WTC11 (cell line): Measurements from ENCODE around the gene NALCN. TPM values are rescaled to one million over a fixed set of nuclear protein-coding genes. Genes with fewer than 3 reads are reported as not detected.

Experiments
- ATAC-seq: fragments of 200-7000 bp; cut with Tn5 transposase; 2 replicates; pipeline ENCODE4 v1.10.0; 2021; ENCODE audit warnings: mild to moderate bottlenecking, moderate library complexity
- CTCF ChIA-PET: fragments of 300-600 bp; sonication (Branson Sonifier 250); formaldehyde crosslinking; loops from one replicate; lab custom pipeline; 2021; ENCODE audit warnings: antibody characterized with exemption; lab: Charles Lee
- POLR2A ChIA-PET: fragments of 350-600 bp; sonication (Branson Sonifier 250); formaldehyde crosslinking; loops from one replicate; lab custom pipeline; 2021; ENCODE audit warnings: antibody characterized with exemption; lab: Charles Lee
- DNase-seq: peaks from one replicate; pipeline ENCODE4 v3.0.0; 2021; ENCODE audit warnings: low spot score
- H3K27ac Mint-ChIP-seq: 2 replicates; pipeline ENCODE4 v1.8.0; 2021; ENCODE audit warnings: mixed read lengths
- H3K27me3 Mint-ChIP-seq: 2 replicates; pipeline ENCODE4 v1.8.0; 2021; ENCODE audit warnings: low read depth, mild to moderate bottlenecking, moderate library complexity, mixed read lengths
- H3K36me3 Mint-ChIP-seq: 2 replicates; pipeline ENCODE4 v1.8.0; 2021; ENCODE audit warnings: mixed read lengths
- H3K4me1 Mint-ChIP-seq: 2 replicates; pipeline ENCODE4 v1.8.0; 2022; ENCODE audit warnings: mixed read lengths
- H3K4me3 Mint-ChIP-seq: 2 replicates; pipeline ENCODE4 v1.8.0; 2021; ENCODE audit warnings: mild to moderate bottlenecking, moderate library complexity, mixed read lengths
- H3K9me3 Mint-ChIP-seq: 2 replicates; pipeline ENCODE4 v1.8.0; 2021; ENCODE audit warnings: mixed read lengths
- AR ChIP-seq: fragments of 250-450 bp; sonication (Bioruptor Pico); IDR thresholded peaks from 2 replicates; pipeline ENCODE4 v1.9.0; 2021; ENCODE audit warnings: mild to moderate bottlenecking
- ATF1 ChIP-seq: sonication (generic); formaldehyde crosslinking; IDR thresholded peaks from 2 replicates; pipeline ENCODE4 v1.8.1; 2023; ENCODE audit warnings: mild to moderate bottlenecking, moderate library complexity, missing genetic modification reagents
- CREB1 ChIP-seq: sonication (generic); formaldehyde crosslinking; IDR thresholded peaks from 2 replicates; pipeline ENCODE4 v1.8.0; 2023; ENCODE audit warnings: mild to moderate bottlenecking, missing genetic modification reagents
- E2F4 ChIP-seq: sonication (generic); formaldehyde crosslinking; IDR thresholded peaks from 2 replicates; pipeline ENCODE4 v1.8.1; 2022; ENCODE audit warnings: low read depth, mild to moderate bottlenecking, moderate library complexity, missing genetic modification reagents, borderline replicate concordance
- ERG ChIP-seq: fragments of 250-450 bp; sonication (Bioruptor Pico); IDR thresholded peaks from 2 replicates; pipeline ENCODE4 v1.8.0; 2021; ENCODE audit warnings: mild to moderate bottlenecking
- FOXP4 ChIP-seq: sonication (generic); formaldehyde crosslinking; IDR thresholded peaks from 2 replicates; pipeline ENCODE4 v1.8.0; 2022; ENCODE audit warnings: mild to moderate bottlenecking, missing genetic modification reagents
- IRF1 ChIP-seq: sonication (generic); formaldehyde crosslinking; IDR thresholded peaks from 2 replicates; pipeline ENCODE4 v1.8.0; 2023; ENCODE audit warnings: missing genetic modification reagents
- IRF2 ChIP-seq: sonication (generic); formaldehyde crosslinking; IDR thresholded peaks from 2 replicates; pipeline ENCODE4 v1.8.0; 2022; ENCODE audit warnings: low read depth, missing genetic modification reagents, borderline replicate concordance
- MAX ChIP-seq: sonication (generic); formaldehyde crosslinking; IDR thresholded peaks from 2 replicates; pipeline ENCODE4 v1.8.0; 2022; ENCODE audit warnings: mild to moderate bottlenecking, missing genetic modification reagents
- MXD4 ChIP-seq: fragments of 250-450 bp; sonication (Bioruptor Pico); IDR thresholded peaks from 2 replicates; pipeline ENCODE4 v1.8.0; 2021; ENCODE audit warnings: mild to moderate bottlenecking, moderate library complexity, borderline replicate concordance
- PRDM15 ChIP-seq: sonication (generic); formaldehyde crosslinking; IDR thresholded peaks from 2 replicates; pipeline ENCODE4 v1.8.0; 2022; ENCODE audit warnings: missing genetic modification reagents
- RELA ChIP-seq: sonication (generic); formaldehyde crosslinking; IDR thresholded peaks from 2 replicates; pipeline ENCODE4 v1.8.1; 2022; ENCODE audit warnings: missing genetic modification reagents, mild to moderate bottlenecking, borderline replicate concordance
- SP1 ChIP-seq: sonication (generic); formaldehyde crosslinking; conservative IDR thresholded peaks from 2 replicates; pipeline ENCODE4 v1.8.1; 2022; ENCODE audit warnings: missing genetic modification reagents
- TCF7 ChIP-seq: sonication (generic); formaldehyde crosslinking; IDR thresholded peaks from 2 replicates; pipeline ENCODE4 v1.8.0; 2022; ENCODE audit warnings: mild to moderate bottlenecking, low read depth, missing genetic modification reagents, moderate library complexity
- TP53 ChIP-seq: sonication (generic); formaldehyde crosslinking; IDR thresholded peaks from 2 replicates; pipeline ENCODE4 v1.8.1; 2023; ENCODE audit warnings: mild to moderate bottlenecking, missing genetic modification reagents
- ZBTB21 ChIP-seq: sonication (generic); formaldehyde crosslinking; IDR thresholded peaks from 2 replicates; pipeline ENCODE4 v1.8.1; 2023; ENCODE audit warnings: mild to moderate bottlenecking, missing genetic modification reagents, borderline replicate concordance
- ZNF425 ChIP-seq: fragments of 250-450 bp; sonication (Bioruptor Pico); conservative IDR thresholded peaks from 2 replicates; pipeline ENCODE4 v1.9.0; 2021; ENCODE audit warnings: mild to moderate bottlenecking
- ZNF671 ChIP-seq: fragments of 250-450 bp; sonication (Bioruptor Pico); IDR thresholded peaks from 2 replicates; pipeline ENCODE4 v1.8.0; 2021; ENCODE audit warnings: mild to moderate bottlenecking
- total RNA-seq: library from RNA; stranded (reverse); gene quantifications from 3 replicates; pipeline ENCODE4 v1.2.3, GENCODE V29; 2021

NALCN gene
- total RNA-seq, 1 experiment from 2014 or later, result 0.33 TPM

- TF ChIP-seq E2F4 (CRISPR knock-in tag) (no peak), ATF1 (no peak), TCF7 (no peak)
Measured at GRCh38 chr13:101394605-101395004, 21.7 kb downstream of the NALCN start (continued).

- no peak for ATAC-seq
- Mint-ChIP-seq H3K36me3 (no peaks in the 10 kb centered on the region), H3K4me1 (peaks cover 8% of the 10 kb centered on the region), H3K9me3 (peaks cover 6% of the 10 kb centered on the region; the same call in 1 of the 2 replicates), H3K27me3 (no peaks in the 10 kb centered on the region), H3K27ac (no peak overlapping the region; the same call in 1 of the 2 replicates), H3K4me3 (no peak overlapping the region)
- CTCF ChIA-PET, result no interaction called here
- TF ChIP-seq SP1 (CRISPR knock-in tag) (no peak), MAX (CRISPR knock-in tag) (no peak), PRDM15 (CRISPR knock-in tag) (no peak), FOXP4 (CRISPR knock-in tag) (no peak), ZNF671 (no peak), ZBTB21 (CRISPR knock-in tag) (no peak), RELA (no peak), ERG (CRISPR knock-in tag) (no peak), TP53 (no peak), ZNF425 (CRISPR knock-in tag) (no peak), MXD4 (no peak), AR (CRISPR knock-in tag) (no peak), CREB1 (CRISPR knock-in tag) (no peak), IRF1 (no peak), IRF2 (CRISPR knock-in tag) (no peak)
- POLR2A ChIA-PET, result interaction anchor here (0.6 kb wide), 1 partner anchor 254 kb away, joined by 3 read pairs; no protein-coding TSS in a partner anchor
- DNase-seq, result no peak
Measured at GRCh38 chr13:101393140-101393539, 23.2 kb downstream of the NALCN start.
